Activated CD4-positive, alpha-beta T cell treated with anti-CD3 and anti-CD28 coated beads for 1 hour (primary cell): ENCODE data around the gene MYBPC3.

ENCODE experiments used
- DNase-seq: peaks from one replicate; pipeline ENCODE4 v3.0.0-alpha.2; 2020

MYBPC3 gene

GRCh38 chr11:47352556-47352955, at the start of gene MYBPC3:
Gene MYBPC3, minus strand, starts transcription at chr11:47352702. Its CDS starts 55 bp downstream, at chr11:47352647.
- no peak for DNase-seq

GRCh38 chr11:47400768-47401279, 48.3 kb upstream of the MYBPC3 start:
- DNase-seq, result no peak

GRCh38 chr11:47399860-47400767, 47.6 kb upstream of the MYBPC3 start:
- DNase-seq, result no peak

GRCh38 chr11:47398551-47398950, 46.0 kb upstream of the MYBPC3 start:
- DNase-seq, result no peak

- DNase-seq, result no peak
Measured at GRCh38 chr11:47398011-47398410, 45.5 kb upstream of the MYBPC3 start.

GRCh38 chr11:47396049-47396320, 43.5 kb upstream of the MYBPC3 start:
- DNase-seq, result no peak

- no peak for DNase-seq
Measured at GRCh38 chr11:47395223-47396048, 42.9 kb upstream of the MYBPC3 start.

GRCh38 chr11:47394322-47395222, 42.1 kb upstream of the MYBPC3 start:
- peak; percentile 46 for DNase-seq

- no peak for DNase-seq
Measured at GRCh38 chr11:47394050-47394321, 41.5 kb upstream of the MYBPC3 start.

GRCh38 chr11:47393163-47394049, 40.9 kb upstream of the MYBPC3 start:
- DNase-seq, result no peak

- DNase-seq, result no peak
Measured at GRCh38 chr11:47392546-47393162, 40.2 kb upstream of the MYBPC3 start.

GRCh38 chr11:47391711-47392432, 39.4 kb upstream of the MYBPC3 start:
- no peak for DNase-seq

- no peak for DNase-seq
Measured at GRCh38 chr11:47391077-47391583, 38.6 kb upstream of the MYBPC3 start.

GRCh38 chr11:47390422-47390760, 37.9 kb upstream of the MYBPC3 start:
- DNase-seq, result no peak

- no peak for DNase-seq
Measured at GRCh38 chr11:47389577-47390421, 37.3 kb upstream of the MYBPC3 start.

GRCh38 chr11:47388697-47389576, 36.4 kb upstream of the MYBPC3 start:
- DNase-seq, result no peak

GRCh38 chr11:47387944-47388696, 35.6 kb upstream of the MYBPC3 start:
- no peak for DNase-seq

GRCh38 chr11:47384498-47384897, 32.0 kb upstream of the MYBPC3 start:
- DNase-seq, result no peak
